H9 (cell line): ENCODE measurements around the gene CLBA1. TPM values are rescaled to one million over a fixed set of nuclear protein-coding genes. Genes with fewer than 3 reads are reported as not detected.

ENCODE experiments used
- DNase-seq: peaks from one replicate; pipeline ENCODE4 v3.0.0-alpha.2; 2017
- H2AFZ ChIP-seq: one replicate; pipeline ENCODE4 v1.6.1; 2013; ENCODE audit warnings: mild to moderate bottlenecking, low read length, control low read depth, moderate library complexity
- H2AK5ac ChIP-seq: 2 replicates; pipeline ENCODE4 v1.6.1; 2013; ENCODE audit warnings: low read length, control low read depth, mixed read lengths; ENCODE audit not compliant: insufficient read length
- H2BK120ac ChIP-seq: one replicate; pipeline ENCODE4 v1.6.1; 2013; ENCODE audit warnings: low read depth, mild to moderate bottlenecking, low read length, control low read depth, inconsistent platforms; ENCODE audit not compliant: poor library complexity, severe bottlenecking
- H2BK12ac ChIP-seq: 2 replicates; pipeline ENCODE4 v1.6.1; 2013; ENCODE audit warnings: low read length, control low read depth, mixed read lengths, low read depth; ENCODE audit not compliant: insufficient read length
- H2BK15ac ChIP-seq: 2 replicates; pipeline ENCODE4 v1.6.1; 2013; ENCODE audit warnings: low read depth, low read length, control low read depth
- H2BK20ac ChIP-seq: one replicate; pipeline ENCODE4 v1.6.1; 2013; ENCODE audit warnings: low read depth, mild to moderate bottlenecking, low read length, control low read depth, inconsistent platforms; ENCODE audit not compliant: poor library complexity, severe bottlenecking
- H2BK5ac ChIP-seq: 2 replicates; pipeline ENCODE4 v1.6.1; 2013; ENCODE audit warnings: low read length, control low read depth, mixed read lengths; ENCODE audit not compliant: insufficient read length
- H3K14ac ChIP-seq: 2 replicates; pipeline ENCODE4 v1.6.1; 2013; ENCODE audit warnings: low read length, control low read depth; ENCODE audit not compliant: insufficient read depth
- H3K18ac ChIP-seq: 2 replicates; pipeline ENCODE4 v1.6.1; 2013; ENCODE audit warnings: low read depth, mild to moderate bottlenecking, mixed read lengths, low read length, control low read depth; ENCODE audit not compliant: insufficient read length
- H3K23ac ChIP-seq: 2 replicates; pipeline ENCODE4 v1.6.1; 2013; ENCODE audit warnings: low read length, control low read depth, mixed read lengths, low read depth; ENCODE audit not compliant: insufficient read length
- H3K23me2 ChIP-seq: 2 replicates; pipeline ENCODE4 v1.6.1; 2013; ENCODE audit warnings: low read depth, mild to moderate bottlenecking, mixed read lengths, low read length, control low read depth; ENCODE audit not compliant: insufficient read length, poor library complexity, severe bottlenecking
- H3K27ac ChIP-seq: 2 replicates; pipeline ENCODE4 v1.5.1; 2013; ENCODE audit warnings: low read length, control low read depth, mixed read lengths, low read depth; ENCODE audit not compliant: insufficient read length
- H3K27me3 ChIP-seq: 2 replicates; pipeline ENCODE4 v1.6.1; 2013; ENCODE audit warnings: low read length, control low read depth, inconsistent platforms; ENCODE audit not compliant: insufficient read depth
- H3K4ac ChIP-seq: 2 replicates; pipeline ENCODE4 v1.6.1; 2013; ENCODE audit warnings: low read depth, mild to moderate bottlenecking, control low read depth, inconsistent platforms, low read length, moderate library complexity
- H3K4me1 ChIP-seq: 2 replicates; pipeline ENCODE4 v1.6.1; 2013; ENCODE audit warnings: low read length, control low read depth, inconsistent platforms; ENCODE audit not compliant: insufficient read depth
- H3K4me2 ChIP-seq: 2 replicates; pipeline ENCODE4 v1.6.1; 2013; ENCODE audit warnings: low read length, control low read depth, mixed read lengths; ENCODE audit not compliant: insufficient read length, insufficient read depth
- H3K56ac ChIP-seq: 2 replicates; pipeline ENCODE4 v1.6.1; 2013; ENCODE audit warnings: low read depth, mild to moderate bottlenecking, mixed read lengths, low read length, control low read depth; ENCODE audit not compliant: insufficient read length
- H3K79me1 ChIP-seq: 2 replicates; pipeline ENCODE4 v1.6.1; 2013; ENCODE audit warnings: low read depth, mild to moderate bottlenecking, moderate library complexity, low read length, control low read depth, inconsistent platforms; ENCODE audit not compliant: insufficient read depth, poor library complexity, severe bottlenecking
- H3K79me2 ChIP-seq: 2 replicates; pipeline ENCODE4 v1.6.1; 2013; ENCODE audit warnings: low read length, control low read depth, inconsistent platforms; ENCODE audit not compliant: insufficient read depth
- H3K9ac ChIP-seq: 2 replicates; pipeline ENCODE4 v1.6.1; 2013; ENCODE audit warnings: low read length, control low read depth, mixed read lengths; ENCODE audit not compliant: insufficient read length; ENCODE audit errors: extremely low read depth
- H3K9me3 ChIP-seq: one replicate; pipeline ENCODE4 v1.6.1; 2013; ENCODE audit warnings: low read depth, low read length, inconsistent platforms; ENCODE audit not compliant: control insufficient read depth
- H3T11ph ChIP-seq: one replicate; pipeline ENCODE4 v1.6.1; 2013; ENCODE audit warnings: mild to moderate bottlenecking, low read length, control low read depth, inconsistent platforms
- H4K20me1 ChIP-seq: one replicate; pipeline ENCODE4 v1.6.1; 2013; ENCODE audit not compliant: control insufficient read depth, insufficient read length, insufficient read depth
- H4K5ac ChIP-seq: 2 replicates; pipeline ENCODE4 v1.6.1; 2013; ENCODE audit warnings: low read depth, mild to moderate bottlenecking, mixed read lengths, low read length, control low read depth; ENCODE audit not compliant: insufficient read length
- H4K8ac ChIP-seq: replicated peaks from 2 replicates; pipeline ENCODE4 v1.6.1; 2013; ENCODE audit warnings: low read length, control low read depth, mixed read lengths, low read depth; ENCODE audit not compliant: insufficient read length
- H4K91ac ChIP-seq: 2 replicates; pipeline ENCODE4 v1.6.1; 2013; ENCODE audit warnings: low read depth, mild to moderate bottlenecking, moderate library complexity, mixed read lengths, low read length, control low read depth; ENCODE audit not compliant: insufficient read length
- H3K27ac Mint-ChIP-seq, 3 experiments: 2 replicates in 2 of 3; 3 replicates in 1 of 3; pipeline ENCODE4 v1.8.0; 2020 to 2021; ENCODE audit warnings: mixed read lengths in 3 of 3, mild to moderate bottlenecking in 1 of 3, moderate library complexity in 1 of 3
- H3K27me3 Mint-ChIP-seq: 2 replicates; pipeline ENCODE4 v1.8.0; 2021; ENCODE audit warnings: low read depth, mild to moderate bottlenecking, moderate library complexity, mixed read lengths
- H3K36me3 Mint-ChIP-seq, 3 experiments: 2 replicates in 2 of 3; 3 replicates in 1 of 3; pipeline ENCODE4 v1.8.0; 2020 to 2021; ENCODE audit warnings: low read depth in 3 of 3, mixed read lengths in 3 of 3; ENCODE audit not compliant: insufficient read depth in 1 of 3
- H3K4me1 Mint-ChIP-seq, 2 experiments: 2 replicates each; pipeline ENCODE4 v1.8.0; 2020; ENCODE audit warnings: mixed read lengths in 2 of 2
- H3K4me3 Mint-ChIP-seq, 2 experiments: 2 replicates in 1 of 2; 3 replicates in 1 of 2; pipeline ENCODE4 v1.8.0; 2020 to 2021; ENCODE audit warnings: mild to moderate bottlenecking in 2 of 2, mixed read lengths in 2 of 2, moderate library complexity in 1 of 2
- H3K9me3 Mint-ChIP-seq, 2 experiments: 2 replicates in 1 of 2; 3 replicates in 1 of 2; pipeline ENCODE4 v1.8.0; 2020; ENCODE audit warnings: mild to moderate bottlenecking in 2 of 2, mixed read lengths in 2 of 2, moderate library complexity in 1 of 2
- CTCF ChIP-seq: fragments of 200-600 bp; sonication (generic); conservative IDR thresholded peaks from 3 replicates; pipeline ENCODE4 v1.8.0; 2021; ENCODE audit warnings: antibody characterized with exemption, mild to moderate bottlenecking
- WGBS: extraction: QIAGEN DNeasy Blood & Tissue Kit; methylation state at CpG from one replicate; pipeline ENCODE4 v1.1.7; 2013; ENCODE audit warnings: missing lambda C conversion rate, low lambda C conversion rate, mixed read lengths; ENCODE audit not compliant: insufficient read length; ENCODE audit errors: extremely low coverage; 5-methylcytosine and 5-hydroxymethylcytosine counted together
- total RNA-seq: library from RNA; stranded (reverse); gene quantifications from 2 replicates; pipeline ENCODE4 v1.2.1, GENCODE V29; 2021

CLBA1 gene
- total RNA-seq, 1 experiment from 2014 or later = 2.4 TPM

- Histone ChIP-seq H2BK120ac (no peak overlapping the region), H3K23me2 (peaks cover 6% of the 10 kb centered on the region), H3K79me2 (no peaks in the 10 kb centered on the region), H3K56ac (no peak overlapping the region), H4K91ac (no peak overlapping the region), H2AFZ (no peak overlapping the region), H3K9ac (no peak overlapping the region), H3K23ac (no peak overlapping the region), H3K9me3 (no peaks in the 10 kb centered on the region), H3K4me1 (peaks cover 3% of the 10 kb centered on the region; the same call in 1 of the 2 replicates), H2BK5ac (no peak overlapping the region), H3T11ph (no peak overlapping the region), H2BK20ac (no peak overlapping the region), H3K79me1 (no peaks in the 10 kb centered on the region), H3K18ac (no peak overlapping the region), H3K27ac (no peak overlapping the region), H3K14ac (no peak overlapping the region; the same call in 1 of the 2 replicates), H2BK12ac (no peak overlapping the region), H2BK15ac (no peak overlapping the region), H3K4ac (no peak overlapping the region), H3K4me2 (no peak overlapping the region), H4K20me1 (no peaks in the 10 kb centered on the region), H4K8ac (no peak overlapping the region), H2AK5ac (no peak overlapping the region), H3K27me3 (no peaks in the 10 kb centered on the region; the same call in 1 of the 2 replicates), H4K5ac (no peak overlapping the region)
- no peak for DNase-seq
- no peaks in the 10 kb centered on the region for H3K36me3 Mint-ChIP-seq
- TF ChIP-seq CTCF = no peak
- peaks cover 11 to 21% of the 10 kb centered on the region in 2 experiments for H3K4me1 Mint-ChIP-seq
- peaks cover 24% of the 10 kb centered on the region for H3K27me3 Mint-ChIP-seq
- H3K9me3 Mint-ChIP-seq = no peaks in the 10 kb centered on the region
- no peak overlapping the region for H3K27ac Mint-ChIP-seq
- WGBS = no CpG with 5 or more reads among the region's 9 CpGs
- H3K4me3 Mint-ChIP-seq = no peak overlapping the region
Observed at GRCh38 chr14:104966261-104966865, 19.2 kb upstream of the CLBA1 start.
